HG03354 (cell line): ENCODE results near the gene TAS2R39.
A peak's percentile ranks its signal among the peaks of the same experiment; 100 is the strongest.
"Not testable (repeated sequence)": the region's sequence is repeated elsewhere in the genome, so short reads cannot be mapped to it uniquely, and the experiment has no call there.

Experiments used
- ATAC-seq: cut with Tn5 transposase; IDR thresholded peaks from one replicate; pipeline ENCODE4 v1.9.1; 2021; ENCODE audit warnings: mild to moderate bottlenecking; ENCODE audit not compliant: unreplicated experiment, poor library complexity, severe bottlenecking

The TAS2R39 gene

GRCh38 chr7:143183024-143183423 lies at the start of gene TAS2R39:
TAS2R39 (plus strand) TSS chr7:143183419; CDS start chr7:143183419, 0 bp downstream.
- no peak for ATAC-seq

GRCh38 chr7:143147070-143147469 lies 36.1 kb upstream of the TAS2R39 start:
- no peak for ATAC-seq

GRCh38 chr7:143148050-143148449 lies 35.2 kb upstream of the TAS2R39 start:
- ATAC-seq = no peak

DNA sequence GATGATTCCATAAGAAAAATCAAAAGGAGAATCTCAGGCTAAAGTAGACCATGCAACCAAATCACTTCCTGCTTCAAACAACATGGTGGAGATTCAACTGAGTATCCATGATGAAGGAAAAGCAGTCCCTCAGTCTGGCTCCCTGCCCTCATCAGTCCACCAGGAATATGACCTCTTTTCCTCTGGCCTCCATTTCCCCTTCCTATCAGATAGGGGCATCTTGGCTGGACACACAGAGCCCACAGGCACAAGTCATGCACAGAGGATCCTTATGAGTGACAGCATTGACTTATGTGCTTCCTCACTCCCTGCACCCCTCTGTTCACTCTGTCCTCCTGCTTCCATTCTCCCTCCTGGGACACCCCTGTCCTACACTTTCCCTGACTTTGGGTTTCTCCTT lies 34.6 kb upstream of the TAS2R39 start:
- no peak for ATAC-seq

GRCh38 chr7:143150696-143151095 lies 32.5 kb upstream of the TAS2R39 start:
- not testable (repeated sequence) for ATAC-seq

DNA sequence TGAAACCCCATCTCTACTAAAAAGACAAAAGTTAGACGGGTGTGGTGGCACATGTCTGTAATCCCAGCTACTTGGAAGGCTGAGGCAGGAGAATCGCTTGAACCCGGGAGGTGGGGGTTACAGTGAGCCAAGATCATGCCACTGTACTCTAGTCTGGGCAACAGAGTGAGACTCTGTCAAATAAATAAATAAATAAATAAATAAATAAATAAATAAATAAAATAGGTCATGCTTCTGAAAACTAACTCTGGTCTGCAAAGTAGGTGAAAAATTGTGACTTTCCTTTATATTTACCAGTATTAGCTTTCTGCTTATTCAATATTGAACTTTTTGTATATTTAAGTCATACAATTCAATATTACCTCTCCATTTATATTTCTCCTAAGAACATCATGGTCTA lies 24.6 kb upstream of the TAS2R39 start:
- not testable (repeated sequence) for ATAC-seq

DNA sequence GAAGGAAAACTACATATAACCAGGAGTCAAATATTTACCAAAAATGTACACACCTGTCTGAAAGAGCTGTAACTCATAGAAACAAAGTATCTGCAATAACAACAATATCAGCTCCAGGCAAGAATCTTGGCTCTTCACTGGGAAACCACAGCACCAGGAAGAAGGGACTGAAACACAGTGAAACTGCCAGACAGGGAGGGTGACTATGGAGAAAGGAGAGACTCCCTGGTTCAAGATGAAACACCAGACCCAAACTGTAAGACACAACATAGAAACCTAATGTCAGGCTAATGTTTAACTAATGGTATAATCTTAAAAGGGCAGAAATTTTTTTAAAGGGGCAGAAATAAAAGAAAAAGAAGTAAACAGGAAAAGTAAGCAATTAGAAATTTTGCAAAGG lies 11.5 kb upstream of the TAS2R39 start:
- peak; percentile 58 for ATAC-seq

GRCh38 chr7:143172354-143172753 lies 10.9 kb upstream of the TAS2R39 start:
- no peak for ATAC-seq

GRCh38 chr7:143176128-143176527 lies 7.1 kb upstream of the TAS2R39 start:
- ATAC-seq = no peak

- ATAC-seq = no peak
Measured at GRCh38 chr7:143177374-143178119, 5.7 kb upstream of the TAS2R39 start.

DNA sequence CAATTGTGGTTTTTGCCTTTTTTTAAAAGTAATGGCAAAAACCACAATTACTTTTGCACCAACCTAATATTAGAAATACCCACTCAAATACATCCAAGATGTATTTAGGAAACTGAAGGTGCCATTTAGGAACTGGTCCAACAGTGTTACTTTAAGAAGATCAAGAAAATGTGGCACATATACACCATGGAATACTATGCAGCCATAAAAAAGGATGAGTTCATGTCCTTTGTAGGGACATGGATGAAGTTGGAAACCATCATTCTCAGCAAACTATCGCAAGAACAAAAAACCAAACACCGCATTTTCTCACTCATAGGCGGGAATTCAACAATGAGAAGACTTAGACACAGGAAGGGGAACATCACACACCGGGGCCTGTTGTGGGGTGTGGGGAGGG lies 2.4 kb upstream of the TAS2R39 start:
- not testable (repeated sequence) for ATAC-seq

GRCh38 chr7:143181349-143181748 lies 1.9 kb upstream of the TAS2R39 start:
- ATAC-seq = no peak

DNA sequence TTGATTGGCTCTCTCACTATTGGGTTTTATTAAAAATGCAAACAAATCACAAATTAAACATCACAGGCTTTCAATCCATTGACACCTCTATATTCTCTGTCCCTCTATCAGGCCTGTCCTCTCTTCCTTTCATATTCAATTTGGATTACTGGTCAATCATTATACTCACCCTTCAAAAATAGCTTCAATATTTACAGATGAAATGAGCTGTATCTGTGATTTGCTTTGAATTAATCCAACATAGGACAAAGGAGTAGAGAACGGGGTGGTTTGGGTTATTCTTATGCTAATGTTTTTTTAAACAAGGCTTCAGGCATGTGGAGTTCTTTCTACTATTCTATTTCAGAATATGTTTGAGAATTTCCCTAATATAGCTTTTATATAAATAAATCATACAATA lies 2.3 kb downstream of the TAS2R39 start:
- no peak for ATAC-seq

DNA sequence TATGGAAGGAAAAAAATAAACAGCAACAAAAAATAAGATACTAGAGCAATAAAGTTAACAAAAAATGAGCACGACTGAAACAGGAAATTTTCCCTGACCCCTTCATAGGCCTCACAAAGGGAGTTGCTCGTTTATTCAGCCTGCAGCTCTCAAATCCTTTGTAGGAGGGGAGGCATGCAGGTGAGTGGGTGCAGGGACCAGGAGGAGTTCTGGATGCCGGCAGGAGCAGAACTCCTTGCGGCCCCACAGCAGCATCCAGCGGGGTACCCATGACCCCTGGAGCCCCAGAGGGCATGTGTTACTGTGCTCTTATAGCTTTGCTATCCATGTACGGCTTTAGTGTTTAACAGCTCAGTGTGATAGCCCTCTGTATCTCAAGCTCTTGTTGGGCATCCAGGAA lies 5.8 kb downstream of the TAS2R39 start:
- no peak for ATAC-seq

GRCh38 chr7:143193880-143194279 lies 10.7 kb downstream of the TAS2R39 start:
- no peak for ATAC-seq

DNA sequence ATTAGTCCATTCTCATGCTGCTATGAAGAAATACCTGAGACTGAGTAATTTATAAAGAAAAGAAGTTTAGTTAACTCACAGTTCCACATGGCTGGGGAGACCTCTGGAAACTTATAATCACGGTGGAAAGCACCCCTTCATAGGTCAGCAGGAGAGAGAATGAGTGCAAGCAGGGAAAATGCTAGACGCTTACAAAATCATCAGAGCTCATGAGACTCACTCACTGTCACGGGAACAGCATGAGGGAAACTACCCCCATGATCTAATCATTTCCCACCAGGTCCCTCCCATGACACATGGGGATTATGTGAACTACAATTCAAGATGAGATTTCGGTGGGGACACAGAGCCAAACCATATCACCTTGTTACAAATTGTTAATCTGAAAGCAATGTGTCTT lies 15.8 kb downstream of the TAS2R39 start:
- no peak for ATAC-seq

DNA sequence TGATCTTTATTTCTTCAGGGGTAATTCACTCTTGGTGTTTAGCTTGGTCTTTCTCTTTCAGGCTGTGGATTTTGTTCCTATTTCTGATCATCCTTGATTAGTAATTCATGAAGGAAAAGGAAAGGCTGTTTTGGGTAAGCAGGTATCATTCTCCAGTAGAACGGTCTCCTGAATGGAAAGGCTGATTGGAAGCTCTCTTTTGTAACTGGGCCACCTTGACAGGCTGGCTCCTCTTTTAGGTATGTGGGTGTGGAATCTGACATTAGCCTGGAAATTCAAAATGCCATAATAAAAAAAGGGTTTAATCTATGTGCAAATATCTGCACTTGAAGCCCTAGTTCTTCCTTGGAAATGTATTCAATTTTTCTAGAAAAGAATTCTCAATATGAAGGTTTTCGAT lies 18.9 kb downstream of the TAS2R39 start:
- no peak for ATAC-seq

DNA sequence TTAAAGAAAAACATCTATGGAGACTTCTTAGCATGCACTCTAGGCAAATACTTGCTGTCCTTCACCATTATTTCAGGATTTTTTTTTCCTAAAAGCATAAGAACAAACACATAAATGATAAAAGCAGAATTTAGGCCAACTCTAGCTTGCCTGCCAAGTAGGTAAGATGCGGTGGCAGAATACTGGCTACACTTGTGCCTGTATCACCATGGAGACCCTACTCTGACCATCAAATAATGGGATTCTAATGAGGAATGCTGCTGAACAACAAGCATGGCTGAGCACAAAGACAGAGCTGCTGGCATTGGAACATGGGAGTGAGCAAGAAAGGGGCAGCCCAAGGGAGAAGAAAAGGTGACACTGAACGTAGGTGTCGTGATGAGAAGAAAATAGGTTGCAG lies 20.2 kb downstream of the TAS2R39 start:
- no peak for ATAC-seq

DNA sequence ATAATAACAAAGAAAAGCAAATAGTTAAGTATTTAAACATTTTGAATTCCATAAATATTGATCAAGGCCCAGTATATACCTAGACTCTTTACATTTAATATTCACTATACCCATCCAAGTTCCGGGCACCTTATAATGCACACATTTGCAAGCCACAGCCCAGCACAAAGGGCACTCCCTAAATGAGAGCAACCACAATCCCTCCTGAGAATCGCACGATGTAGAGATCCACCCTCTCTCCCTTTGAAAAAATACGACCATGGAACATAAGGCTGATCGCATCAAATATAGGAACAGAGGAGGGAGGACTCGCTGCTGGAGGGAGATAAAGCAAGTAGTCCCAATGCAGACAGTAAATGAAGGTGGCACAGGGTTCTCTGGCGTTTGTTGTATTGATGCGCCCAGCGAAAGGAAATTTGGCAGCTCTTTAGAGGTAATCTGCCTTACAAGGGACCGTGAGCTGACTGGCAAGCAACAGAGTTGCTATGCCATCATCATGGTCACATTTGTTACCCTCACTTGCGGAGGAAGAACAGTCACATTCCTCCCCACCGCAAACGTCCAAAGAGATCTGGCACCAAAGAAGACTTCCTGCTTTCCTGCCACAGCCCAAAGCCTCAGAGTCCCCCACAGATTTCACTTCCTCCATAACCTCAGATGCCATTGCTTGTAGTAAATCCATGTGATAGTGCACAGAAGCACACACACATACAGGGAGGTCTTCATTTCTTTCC lies 22.5 kb downstream of the TAS2R39 start:
- peak; percentile 81 for ATAC-seq

- no peak for ATAC-seq
Measured at GRCh38 chr7:143210541-143210940, 27.3 kb downstream of the TAS2R39 start.

- ATAC-seq = not testable (repeated sequence)
Measured at GRCh38 chr7:143213478-143213877, 30.3 kb downstream of the TAS2R39 start.
